Right ventricle myocardium superior (tissue), 1 donor: Measurements from ENCODE around the gene PNKP. TPM values are rescaled to one million over a fixed set of nuclear protein-coding genes. Genes with fewer than 3 reads are reported as not detected.
"Not testable (repeated sequence)": the region's sequence is repeated elsewhere in the genome, so short reads cannot be mapped to it uniquely, and the experiment has no call there.

Source experiments
- ATAC-seq: fragments of 200-7000 bp; cut with Tn5 transposase; one replicate; pipeline ENCODE4 v1.9.1; 2020; ENCODE audit warnings: mild to moderate bottlenecking; ENCODE audit not compliant: poor library complexity
- DNase-seq: peaks from one replicate; pipeline ENCODE4 v3.0.0-alpha.2; 2020
- intact Hi-C: fragments of 100-400 bp; cut with DNase I; formaldehyde crosslinking; loops from one replicate; pipeline ENCODE4 v1.11.2; 2022
- total RNA-seq: library from RNA; stranded (reverse); fragmentation: NEBNext Ultra II Directional; extraction: Animal tissue kit (Norgen Biotek cat#: 25700); gene quantifications from one replicate; pipeline ENCODE4 v1.2.1, GENCODE V29; 2021
- donor health status: DM: no; HTN: yes; CAD: no; lungs with severe emphysema.

The PNKP gene
- total RNA-seq, 1 donor from 2014 or later = 36.3 TPM

DNA sequence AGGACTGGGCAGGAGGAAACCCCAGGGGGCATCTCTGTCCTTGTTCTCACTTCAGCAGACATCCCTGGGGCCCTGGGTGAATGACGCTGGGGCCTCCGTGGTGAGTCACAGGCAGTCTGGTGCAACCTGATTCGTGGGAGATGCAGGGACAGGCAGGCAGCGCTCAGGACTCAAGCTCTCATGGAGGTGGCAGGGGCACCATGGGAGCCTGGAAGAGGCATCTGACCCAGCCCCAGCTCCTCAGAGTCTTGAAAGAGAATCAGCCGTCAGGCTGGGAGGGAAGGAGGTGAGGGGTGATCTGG, 30.4 kb downstream of the PNKP start:
- DNase-seq = no peak
- no peak for ATAC-seq
- intact Hi-C loops = no loop called here

GRCh38 chr19:49836176-49837008, 31.0 kb downstream of the PNKP start:
- no peak for DNase-seq
- ATAC-seq = no peak
- intact Hi-C loops = no loop called here

DNA sequence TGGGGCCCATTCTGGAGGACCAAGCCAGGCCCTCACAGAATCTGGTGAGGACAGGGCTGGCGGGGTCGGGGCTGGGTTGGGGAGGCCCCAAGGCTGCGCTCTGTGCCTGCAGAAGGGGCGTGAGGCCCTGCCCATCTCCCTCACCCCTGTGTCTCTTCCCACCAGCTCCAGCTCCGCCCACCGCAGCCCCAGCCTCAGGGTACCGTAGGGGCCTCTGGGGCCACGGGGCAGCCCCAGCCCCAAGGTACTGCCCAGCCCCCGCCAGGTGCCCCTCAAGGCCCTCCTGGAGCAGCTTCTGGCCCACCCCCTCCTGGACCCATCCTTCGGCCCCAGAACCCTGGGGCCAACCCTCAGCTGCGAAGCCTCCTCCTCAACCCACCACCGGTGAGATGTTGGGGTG, 31.8 kb downstream of the PNKP start:
- intact Hi-C loops = no loop called here
- no peak for ATAC-seq
- DNase-seq = no peak

DNA sequence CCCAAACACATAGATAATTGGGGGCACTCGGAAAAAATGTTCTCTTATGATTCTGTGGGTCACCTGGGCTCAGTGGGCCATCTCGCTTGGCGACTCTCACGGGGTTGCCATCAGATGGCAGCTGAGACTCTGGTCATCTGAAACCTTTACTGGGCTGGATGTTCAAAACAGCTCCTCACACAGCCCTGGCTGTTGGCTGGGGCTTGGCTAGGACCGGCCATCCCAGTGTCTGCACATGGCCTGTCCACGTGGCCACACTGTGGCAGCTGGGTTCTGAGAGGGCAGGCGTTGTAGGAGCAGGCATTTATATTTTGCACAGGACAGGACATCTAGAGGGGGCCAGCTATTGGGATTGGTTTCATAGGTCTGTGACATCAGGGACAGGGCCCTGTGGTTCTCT, 33.8 kb downstream of the PNKP start:
- ATAC-seq (no peak), DNase-seq (no peak)
- intact Hi-C loops = no loop called here

DNA sequence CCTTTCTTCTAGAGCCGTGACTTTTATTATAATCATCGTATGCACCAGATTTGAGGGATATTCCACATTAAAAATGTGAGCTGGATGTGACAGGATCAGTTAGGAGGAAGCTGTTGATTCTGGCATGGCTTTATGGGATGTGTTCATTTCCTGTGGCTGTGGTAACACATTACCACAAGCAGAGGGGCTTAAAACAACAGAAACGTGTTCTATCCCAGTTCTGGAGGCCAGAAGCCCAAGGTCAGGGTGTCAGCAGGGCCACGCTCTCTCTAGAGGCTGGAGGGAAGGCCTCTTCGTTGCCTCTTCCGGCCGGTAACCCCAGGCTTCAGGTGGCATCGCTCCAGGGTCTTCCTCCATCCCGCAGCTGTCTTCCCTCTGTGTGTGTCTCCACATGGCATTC, 34.8 kb downstream of the PNKP start:
- no peak for ATAC-seq
- DNase-seq = no peak
- intact Hi-C loops = no loop called here

DNA sequence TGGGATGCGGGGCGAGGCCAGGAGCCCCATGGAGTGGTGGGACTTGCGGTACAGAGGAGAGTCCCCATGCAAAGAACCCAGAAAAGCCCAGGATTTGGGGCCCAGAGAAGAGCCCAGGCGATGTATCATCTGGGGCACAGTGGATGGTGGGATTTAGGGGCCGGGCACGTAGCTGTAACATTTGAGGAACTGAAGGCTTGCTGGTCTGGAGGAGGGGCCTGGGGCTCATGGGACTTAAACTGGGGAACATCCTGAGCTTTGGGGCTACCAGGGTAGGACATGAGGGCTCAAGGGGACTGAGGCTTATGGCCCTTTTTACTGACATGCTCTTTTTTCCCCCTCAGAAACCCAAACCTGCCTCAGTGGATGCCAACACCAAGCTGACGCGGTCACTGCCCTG, 35.8 kb downstream of the PNKP start:
- DNase-seq (no peak), ATAC-seq (no peak)
- intact Hi-C loops = no loop called here

- no peak for DNase-seq
- no peak for ATAC-seq
- intact Hi-C loops = no loop called here
Observed at GRCh38 chr19:49830766-49831165, 36.6 kb downstream of the PNKP start.

- ATAC-seq = no peak
- intact Hi-C loops = no loop called here
- DNase-seq = no peak
Observed at GRCh38 chr19:49829721-49830120, 37.7 kb downstream of the PNKP start.

DNA sequence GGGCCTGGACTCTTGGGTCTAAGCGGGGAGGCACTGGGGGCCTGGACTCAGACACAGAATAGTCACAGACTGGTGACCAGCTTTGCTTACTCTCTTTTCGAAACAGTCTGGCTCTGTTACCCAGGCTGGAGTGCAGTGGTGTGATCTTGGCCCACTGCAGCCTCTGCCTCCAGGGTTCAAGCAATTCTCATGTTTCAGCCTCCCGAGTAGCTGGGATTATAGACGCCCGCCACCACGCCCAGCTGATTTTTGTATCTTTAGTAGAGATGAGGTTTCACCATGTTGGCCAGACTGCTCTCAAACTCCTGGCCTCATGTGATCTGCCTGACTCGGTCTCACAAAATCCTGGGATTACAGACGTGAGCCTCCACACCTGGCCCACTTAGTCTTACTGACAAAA, 38.2 kb downstream of the PNKP start:
- DNase-seq (no peak), ATAC-seq (no peak)
- intact Hi-C loops = no loop called here

- no peak for DNase-seq
- ATAC-seq = no peak
- intact Hi-C loops = no loop called here
Observed at GRCh38 chr19:49827034-49827433, 40.3 kb downstream of the PNKP start.

DNA sequence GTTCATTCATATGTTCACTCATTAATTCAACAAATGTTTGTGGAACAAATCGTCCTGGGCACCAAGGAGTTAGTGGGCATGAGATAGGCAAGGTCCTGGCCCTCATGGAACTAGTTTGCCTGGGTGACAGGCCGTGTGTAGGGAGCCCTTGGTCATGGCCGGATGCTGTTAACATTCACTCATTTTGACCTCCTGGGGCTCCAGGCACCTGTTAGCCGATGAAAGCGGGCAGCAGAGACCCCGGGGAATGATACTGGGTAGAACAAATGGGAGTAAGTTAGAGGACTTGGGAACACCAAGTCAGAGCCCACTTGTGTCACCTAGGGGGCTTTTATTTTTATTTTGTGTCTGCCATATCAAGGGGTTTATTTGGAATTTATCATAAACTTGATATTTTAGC, 42.7 kb downstream of the PNKP start:
- ATAC-seq (no peak), DNase-seq (no peak)
- intact Hi-C loops = no loop called here

GRCh38 chr19:49823472-49823871, 43.9 kb downstream of the PNKP start:
- ATAC-seq (no peak), DNase-seq (no peak)
- intact Hi-C loops = no loop called here

- intact Hi-C loops = no loop called here
- peak; percentile 29 for ATAC-seq
- DNase-seq = no peak
Observed at GRCh38 chr19:49820125-49820524, 47.3 kb downstream of the PNKP start.

- not testable (repeated sequence) for ATAC-seq, DNase-seq
Observed at GRCh38 chr19:49819452-49820115, 47.8 kb downstream of the PNKP start.

DNA sequence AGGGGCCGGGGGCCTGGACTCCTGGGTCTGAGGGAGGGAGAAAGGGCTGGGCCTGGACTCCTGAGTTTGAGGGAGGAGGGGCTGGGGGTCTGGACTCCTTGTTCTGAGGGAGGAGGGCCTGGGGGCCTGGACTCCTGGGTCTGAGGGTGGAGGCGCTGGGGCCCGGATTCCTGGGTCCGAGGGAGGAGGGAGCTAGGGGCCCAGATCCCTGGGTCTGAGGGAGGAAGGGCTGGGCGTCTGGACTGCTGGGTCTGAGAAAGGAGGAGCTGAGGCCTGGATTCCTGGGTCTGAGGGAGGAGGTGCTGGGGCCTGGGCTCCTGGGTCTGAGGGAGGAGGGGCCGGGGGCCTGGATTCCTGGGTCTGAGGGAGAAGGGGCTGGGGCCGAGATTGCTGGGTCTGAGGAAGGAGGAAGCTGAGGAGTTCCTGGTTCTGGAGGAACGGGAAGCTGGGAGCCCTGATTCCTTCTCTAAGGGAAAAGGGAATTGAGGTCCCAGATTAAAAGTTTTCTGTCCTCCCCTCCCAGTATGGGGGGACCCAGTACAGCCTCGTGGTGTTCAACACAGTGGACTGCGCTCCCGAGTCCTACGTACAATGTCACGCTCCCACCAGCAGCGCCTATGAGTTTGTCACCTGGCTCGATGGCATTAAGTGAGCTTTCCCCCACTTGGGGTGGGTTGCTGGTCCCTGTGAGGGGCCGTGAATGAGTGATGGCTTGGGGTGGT, 48.6 kb downstream of the PNKP start:
- ATAC-seq (no peak), DNase-seq (no peak)
- intact Hi-C loops = loop anchor here (5.0 kb wide), 1 partner anchor 33 kb away; the partner anchor contains the start of gene PTOV1

More at GRCh38 chr19:49819452-49820115, 47.8 kb downstream of the PNKP start:
- intact Hi-C loops = loop anchor here (5.0 kb wide), 1 partner anchor 33 kb away; the partner anchor contains the start of gene PTOV1

DNA sequence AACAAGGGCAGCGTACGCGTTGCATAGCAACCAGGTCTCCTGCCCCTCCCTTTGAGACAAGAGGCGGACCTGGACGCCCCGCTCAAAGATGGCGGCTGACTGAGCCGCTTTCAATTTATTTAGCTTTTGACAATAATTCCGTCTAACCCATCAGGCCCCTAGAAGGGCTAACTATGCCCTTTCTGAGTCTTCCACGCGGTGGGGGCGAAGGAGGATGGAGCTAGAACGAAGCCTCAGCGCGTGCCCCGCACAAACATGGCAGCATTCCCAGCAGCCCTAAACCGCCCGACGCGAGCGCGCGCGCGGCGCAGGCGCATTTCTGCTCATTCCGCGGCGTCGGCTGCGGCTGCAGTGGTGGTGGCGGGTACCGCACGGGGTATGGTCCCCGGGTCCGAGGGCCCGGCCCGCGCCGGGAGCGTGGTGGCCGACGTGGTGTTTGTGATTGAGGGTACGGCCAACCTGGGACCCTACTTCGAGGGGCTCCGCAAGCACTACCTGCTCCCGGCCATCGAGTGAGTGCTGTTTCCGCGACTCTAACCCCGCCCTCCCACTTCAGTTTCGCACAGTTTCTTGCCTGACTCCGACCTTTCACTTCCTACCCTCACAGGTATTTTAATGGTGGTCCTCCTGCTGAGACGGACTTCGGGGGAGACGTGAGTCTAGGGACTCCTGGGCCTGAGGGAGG, 49.3 kb downstream of the PNKP start, which contains the start of gene MED25:
Gene MED25, plus strand, starts transcription at position 326 of the 685 bp plus-strand sequence. Its CDS starts 53 bp downstream, at position 379.
- intact Hi-C loops = loop anchor here (5.0 kb wide), 1 partner anchor 34 kb away; the partner anchor contains the start of gene PTOV1
- DNase-seq (peak; percentile 92), ATAC-seq (peak; percentile 77)

DNA sequence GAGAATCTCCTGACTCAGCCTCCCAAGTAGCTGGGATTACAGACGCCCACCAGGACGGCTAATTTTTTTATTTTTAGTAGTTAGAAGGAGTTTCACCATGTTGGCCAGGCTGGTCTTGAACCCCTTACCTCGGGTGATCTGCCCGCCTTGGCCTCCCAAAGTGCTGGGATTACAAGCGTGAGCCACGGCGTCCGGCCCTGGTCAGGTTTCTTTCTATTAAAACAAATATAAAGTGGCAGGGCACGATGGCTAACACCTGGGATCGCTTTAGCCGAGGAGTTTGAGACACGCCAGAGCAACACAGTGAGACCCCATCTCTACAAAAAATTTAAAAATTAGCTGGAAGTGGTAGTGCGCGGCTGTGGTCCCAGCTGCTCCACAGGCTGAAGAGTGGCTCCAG, 50.8 kb downstream of the PNKP start:
- ATAC-seq = no peak
- DNase-seq = no peak
- intact Hi-C loops = loop anchor here (5.0 kb wide), 1 partner anchor 36 kb away; the partner anchor contains the start of gene PTOV1

GRCh38 chr19:49814010-49814409, 53.4 kb downstream of the PNKP start:
- no peak for ATAC-seq
- intact Hi-C loops = no loop called here
- no peak for DNase-seq
